ENCODE data around the gene LPIN1. TPM values are rescaled to one million over a fixed set of nuclear protein-coding genes. Genes with fewer than 3 reads are reported as not detected.
A peak's percentile ranks its signal among the peaks of the same experiment; 100 is the strongest.

The LPIN1 gene
- total and polyA plus RNA-seq, 2 of the 13 experiments (the other 11 are each of a cell fraction or from before 2014, with no cell fraction given): 9.7 to 19.4 TPM

GRCh38 chr2:11698009-11698922 lies 48.2 kb upstream of the LPIN1 start (continued):
- TF ChIP-seq ZNF747 (CRISPR knock-in tag; IDR thresholded peaks at IDR 0.05; ENCODE audit: borderline replicate concordance): peak; percentile 62; the same call in 1 of the 2 replicates
- TF ChIP-seq, protein P1, sequence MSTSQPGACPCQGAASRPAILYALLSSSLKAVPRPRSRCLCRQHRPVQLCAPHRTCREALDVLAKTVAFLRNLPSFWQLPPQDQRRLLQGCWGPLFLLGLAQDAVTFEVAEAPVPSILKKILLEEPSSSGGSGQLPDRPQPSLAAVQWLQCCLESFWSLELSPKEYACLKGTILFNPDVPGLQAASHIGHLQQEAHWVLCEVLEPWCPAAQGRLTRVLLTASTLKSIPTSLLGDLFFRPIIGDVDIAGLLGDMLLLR (CRISPR knock-in tag; IDR thresholded peaks at IDR 0.05): no peak
- TF ChIP-seq TRIM24 (CRISPR knock-in tag; IDR thresholded peaks at IDR 0.05): no peak
- TF ChIP-seq ZNF773 (CRISPR knock-in tag; IDR thresholded peaks at IDR 0.05; ENCODE audit: borderline replicate concordance): no peak; the same call in 1 of the 2 replicates
- TF ChIP-seq ZUFSP (CRISPR knock-in tag; IDR thresholded peaks at IDR 0.05; ENCODE audit: borderline replicate concordance): no peak
- no peak for TF ChIP-seq TSC22D2 (CRISPR knock-in tag; IDR thresholded peaks at IDR 0.05; ENCODE audit: borderline replicate concordance)
- no peak for TF ChIP-seq ZNF564 (CRISPR knock-in tag; IDR thresholded peaks at IDR 0.05)
- TF ChIP-seq, protein P2, sequence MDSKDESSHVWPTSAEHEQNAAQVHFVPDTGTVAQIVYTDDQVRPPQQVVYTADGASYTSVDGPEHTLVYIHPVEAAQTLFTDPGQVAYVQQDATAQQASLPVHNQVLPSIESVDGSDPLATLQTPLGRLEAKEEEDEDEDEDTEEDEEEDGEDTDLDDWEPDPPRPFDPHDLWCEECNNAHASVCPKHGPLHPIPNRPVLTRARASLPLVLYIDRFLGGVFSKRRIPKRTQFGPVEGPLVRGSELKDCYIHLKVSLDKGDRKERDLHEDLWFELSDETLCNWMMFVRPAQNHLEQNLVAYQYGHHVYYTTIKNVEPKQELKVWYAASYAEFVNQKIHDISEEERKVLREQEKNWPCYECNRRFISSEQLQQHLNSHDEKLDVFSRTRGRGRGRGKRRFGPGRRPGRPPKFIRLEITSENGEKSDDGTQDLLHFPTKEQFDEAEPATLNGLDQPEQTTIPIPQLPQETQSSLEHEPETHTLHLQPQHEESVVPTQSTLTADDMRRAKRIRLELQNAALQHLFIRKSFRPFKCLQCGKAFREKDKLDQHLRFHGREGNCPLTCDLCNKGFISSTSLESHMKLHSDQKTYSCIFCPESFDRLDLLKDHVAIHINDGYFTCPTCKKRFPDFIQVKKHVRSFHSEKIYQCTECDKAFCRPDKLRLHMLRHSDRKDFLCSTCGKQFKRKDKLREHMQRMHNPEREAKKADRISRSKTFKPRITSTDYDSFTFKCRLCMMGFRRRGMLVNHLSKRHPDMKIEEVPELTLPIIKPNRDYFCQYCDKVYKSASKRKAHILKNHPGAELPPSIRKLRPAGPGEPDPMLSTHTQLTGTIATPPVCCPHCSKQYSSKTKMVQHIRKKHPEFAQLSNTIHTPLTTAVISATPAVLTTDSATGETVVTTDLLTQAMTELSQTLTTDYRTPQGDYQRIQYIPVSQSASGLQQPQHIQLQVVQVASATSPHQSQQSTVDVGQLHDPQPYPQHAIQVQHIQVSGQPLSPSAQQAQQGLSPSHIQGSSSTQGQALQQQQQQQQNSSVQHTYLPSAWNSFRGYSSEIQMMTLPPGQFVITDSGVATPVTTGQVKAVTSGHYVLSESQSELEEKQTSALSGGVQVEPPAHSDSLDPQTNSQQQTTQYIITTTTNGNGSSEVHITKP (CRISPR knock-in tag; IDR thresholded peaks at IDR 0.05; ENCODE audit: low read depth): no peak; the same call in 1 of the 2 replicates
- TF ChIP-seq ASH2L (IDR thresholded peaks at IDR 0.05; ENCODE audit: insufficient read length, low read depth, low read length): no peak
- 0 out of 2 replicates have a peak, but pooled peaks have one; percentile 25 for TF ChIP-seq TARDBP (CRISPR knock-in tag; IDR thresholded peaks at IDR 0.05)
- TF ChIP-seq ZNF383 (CRISPR knock-in tag; IDR thresholded peaks at IDR 0.05; ENCODE audit: borderline replicate concordance): no peak
- TF ChIP-seq ZNF121 (CRISPR knock-in tag; IDR thresholded peaks at IDR 0.05): no peak
- no peak for TF ChIP-seq YEATS4 (CRISPR knock-in tag; IDR thresholded peaks at IDR 0.05; ENCODE audit: borderline replicate concordance)
- TF ChIP-seq AGO2 (optimal IDR thresholded peaks at IDR 0.05; ENCODE audit: low read depth, low read length): no peak
- no peak for TF ChIP-seq ZIK1 (CRISPR knock-in tag; IDR thresholded peaks at IDR 0.05; ENCODE audit: borderline replicate concordance, low read depth)
- no peak for TF ChIP-seq RBM22 (optimal IDR thresholded peaks at IDR 0.05; ENCODE audit: low read length)
- TF ChIP-seq ZFX (CRISPR knock-in tag; IDR thresholded peaks at IDR 0.05; ENCODE audit: low read depth): peak; percentile 48; the same call in 1 of the 2 replicates
- TF ChIP-seq, protein P3, sequence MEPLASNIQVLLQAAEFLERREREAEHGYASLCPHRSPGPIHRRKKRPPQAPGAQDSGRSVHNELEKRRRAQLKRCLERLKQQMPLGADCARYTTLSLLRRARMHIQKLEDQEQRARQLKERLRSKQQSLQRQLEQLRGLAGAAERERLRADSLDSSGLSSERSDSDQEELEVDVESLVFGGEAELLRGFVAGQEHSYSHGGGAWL (CRISPR knock-in tag; IDR thresholded peaks at IDR 0.05): peak; percentile 61
- no peak for TF ChIP-seq RNF219 (CRISPR knock-in tag; IDR thresholded peaks at IDR 0.05)
